ENCODE results near the gene HOXA4. TPM values are rescaled to one million over a fixed set of nuclear protein-coding genes. Genes with fewer than 3 reads are reported as not detected.

The HOXA4 gene
- total RNA-seq, 1 experiment from 2014 or later = 4.8 TPM

- Histone ChIP-seq H3K9me3 (no peaks in the 10 kb centered on the region), H3K4me1 (peaks cover 7% of the 10 kb centered on the region; the same call in 1 of the 2 replicates), H3K27me3 (replicated peaks; ENCODE audit: control insufficient read depth, insufficient read depth, low read length) (no peaks in the 10 kb centered on the region), H3K36me3 (ENCODE audit: control insufficient read depth, insufficient read depth, low read length) (no peaks in the 10 kb centered on the region), H3K4me3 (ENCODE audit: low read depth, low read length) (no peak overlapping the region)
- intact Hi-C loops (cut with micrococcal nuclease; ENCODE audit: unreplicated experiment) = no loop called here
- ChIA-PET CTCF (no interaction called here), POLR2A (no interaction called here)
- no TSS peak for BruUV-seq (replicated peaks)
- peaks cover 44% of the 10 kb centered on the region for H3K4me1 Mint-ChIP-seq (ENCODE audit: low read depth, unreplicated experiment)
- peaks cover 8% of the 10 kb centered on the region for H3K36me3 Mint-ChIP-seq (ENCODE audit: insufficient read depth, unreplicated experiment)
- no peak overlapping the region for H3K27ac Mint-ChIP-seq (ENCODE audit: unreplicated experiment)
- H3K9me3 Mint-ChIP-seq (ENCODE audit: unreplicated experiment) = no peaks in the 10 kb centered on the region
- no peaks in the 10 kb centered on the region for H3K27me3 Mint-ChIP-seq (ENCODE audit: insufficient read depth, unreplicated experiment)
- DNase-seq = no peak
- no peak overlapping the region for H3K4me3 Mint-ChIP-seq (ENCODE audit: unreplicated experiment)
- TF ChIP-seq, protein P1, sequence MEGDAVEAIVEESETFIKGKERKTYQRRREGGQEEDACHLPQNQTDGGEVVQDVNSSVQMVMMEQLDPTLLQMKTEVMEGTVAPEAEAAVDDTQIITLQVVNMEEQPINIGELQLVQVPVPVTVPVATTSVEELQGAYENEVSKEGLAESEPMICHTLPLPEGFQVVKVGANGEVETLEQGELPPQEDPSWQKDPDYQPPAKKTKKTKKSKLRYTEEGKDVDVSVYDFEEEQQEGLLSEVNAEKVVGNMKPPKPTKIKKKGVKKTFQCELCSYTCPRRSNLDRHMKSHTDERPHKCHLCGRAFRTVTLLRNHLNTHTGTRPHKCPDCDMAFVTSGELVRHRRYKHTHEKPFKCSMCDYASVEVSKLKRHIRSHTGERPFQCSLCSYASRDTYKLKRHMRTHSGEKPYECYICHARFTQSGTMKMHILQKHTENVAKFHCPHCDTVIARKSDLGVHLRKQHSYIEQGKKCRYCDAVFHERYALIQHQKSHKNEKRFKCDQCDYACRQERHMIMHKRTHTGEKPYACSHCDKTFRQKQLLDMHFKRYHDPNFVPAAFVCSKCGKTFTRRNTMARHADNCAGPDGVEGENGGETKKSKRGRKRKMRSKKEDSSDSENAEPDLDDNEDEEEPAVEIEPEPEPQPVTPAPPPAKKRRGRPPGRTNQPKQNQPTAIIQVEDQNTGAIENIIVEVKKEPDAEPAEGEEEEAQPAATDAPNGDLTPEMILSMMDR (IDR thresholded peaks at IDR 0.05; ENCODE audit: insufficient read depth in 1 of 2, low read depth in 1 of 2, low read length in 1 of 2, severe bottlenecking in 1 of 2, unreplicated experiment in 1 of 2) = no peak
Measured at GRCh38 chr7:27091941-27092818, 38.4 kb downstream of the HOXA4 start.

DNA sequence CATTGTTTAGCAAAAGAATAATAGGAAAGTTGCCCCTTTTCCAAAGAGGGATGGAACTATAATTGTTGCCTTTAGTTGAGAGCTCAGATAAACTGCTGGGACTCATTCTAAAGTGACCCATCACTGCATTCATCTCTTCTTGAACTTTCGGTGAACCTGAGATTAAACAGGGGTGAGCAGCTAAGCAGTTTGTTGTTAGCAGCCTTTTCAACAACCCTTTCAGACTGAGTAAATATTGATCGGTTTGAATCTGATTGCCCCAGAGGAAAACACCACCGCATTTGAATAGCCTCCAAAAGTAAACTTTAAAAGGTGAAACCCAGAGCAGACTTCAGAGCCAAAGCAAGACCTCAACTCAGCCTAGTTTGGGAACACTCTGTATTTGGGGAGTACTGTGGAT, 39.5 kb downstream of the HOXA4 start:
- Histone ChIP-seq H3K9me3 (no peaks in the 10 kb centered on the region), H3K4me3 (ENCODE audit: low read depth, low read length) (no peak overlapping the region), H3K27me3 (replicated peaks; ENCODE audit: control insufficient read depth, insufficient read depth, low read length) (no peaks in the 10 kb centered on the region), H3K36me3 (ENCODE audit: control insufficient read depth, insufficient read depth, low read length) (no peaks in the 10 kb centered on the region), H3K4me1 (peaks cover 7% of the 10 kb centered on the region; the same call in 1 of the 2 replicates)
- BruUV-seq (replicated peaks) = no TSS peak
- no peak overlapping the region for H3K27ac Mint-ChIP-seq (ENCODE audit: unreplicated experiment)
- ChIA-PET CTCF (interaction anchor here (0.6 kb wide), 1 partner anchor 236 kb away, joined by 3 read pairs; no protein-coding TSS in a partner anchor), POLR2A (no interaction called here)
- no peaks in the 10 kb centered on the region for H3K9me3 Mint-ChIP-seq (ENCODE audit: unreplicated experiment)
- no peak for DNase-seq
- intact Hi-C loops (cut with micrococcal nuclease; ENCODE audit: unreplicated experiment) = no loop called here
- peaks cover 42% of the 10 kb centered on the region for H3K4me1 Mint-ChIP-seq (ENCODE audit: low read depth, unreplicated experiment)
- TF ChIP-seq, protein P1 (IDR thresholded peaks at IDR 0.05; ENCODE audit: insufficient read depth in 1 of 2, low read depth in 1 of 2, low read length in 1 of 2, severe bottlenecking in 1 of 2, unreplicated experiment in 1 of 2) = no peak
- H3K36me3 Mint-ChIP-seq (ENCODE audit: insufficient read depth, unreplicated experiment) = peaks cover 8% of the 10 kb centered on the region
- H3K27me3 Mint-ChIP-seq (ENCODE audit: insufficient read depth, unreplicated experiment) = no peaks in the 10 kb centered on the region
- no peak overlapping the region for H3K4me3 Mint-ChIP-seq (ENCODE audit: unreplicated experiment)

- TF ChIP-seq, protein P1 (IDR thresholded peaks at IDR 0.05; ENCODE audit: insufficient read depth in 1 of 2, low read depth in 1 of 2, low read length in 1 of 2, severe bottlenecking in 1 of 2, unreplicated experiment in 1 of 2) = no peak
- no peaks in the 10 kb centered on the region for H3K27me3 Mint-ChIP-seq (ENCODE audit: insufficient read depth, unreplicated experiment)
- peaks cover 30% of the 10 kb centered on the region for H3K4me1 Mint-ChIP-seq (ENCODE audit: low read depth, unreplicated experiment)
- no peak overlapping the region for H3K27ac Mint-ChIP-seq (ENCODE audit: unreplicated experiment)
- H3K4me3 ChIP-seq (ENCODE audit: low read depth, low read length) = no peak overlapping the region
- no TSS peak for BruUV-seq (replicated peaks)
- H3K9me3 ChIP-seq = no peaks in the 10 kb centered on the region
- H3K36me3 ChIP-seq (ENCODE audit: control insufficient read depth, insufficient read depth, low read length) = no peaks in the 10 kb centered on the region
- no peaks in the 10 kb centered on the region for H3K9me3 Mint-ChIP-seq (ENCODE audit: unreplicated experiment)
- ChIA-PET CTCF (no interaction called here), POLR2A (no interaction called here)
- H3K4me3 Mint-ChIP-seq (ENCODE audit: unreplicated experiment) = no peak overlapping the region
- H3K36me3 Mint-ChIP-seq (ENCODE audit: insufficient read depth, unreplicated experiment) = no peaks in the 10 kb centered on the region
- DNase-seq = no peak
- no peaks in the 10 kb centered on the region for H3K27me3 ChIP-seq (replicated peaks; ENCODE audit: control insufficient read depth, insufficient read depth, low read length)
- intact Hi-C loops (cut with micrococcal nuclease; ENCODE audit: unreplicated experiment) = no loop called here
- H3K4me1 ChIP-seq = peaks cover 7% of the 10 kb centered on the region; the same call in 1 of the 2 replicates
Measured at GRCh38 chr7:27088002-27088922, 42.3 kb downstream of the HOXA4 start.

Measured in Caco-2 (cell line).